ENCODE measurements around the gene EFCAB11. TPM values are rescaled to one million over a fixed set of nuclear protein-coding genes. Genes with fewer than 3 reads are reported as not detected.

The EFCAB11 gene
- total RNA-seq, 1 experiment from 2014 or later, result 18.1 TPM

- intact Hi-C loops (cut with micrococcal nuclease), result no loop called here
- no TSS peak for BruUV-seq (replicated peaks)
- DNase-seq (ENCODE audit: low read depth, low spot score) (no peak), ATAC-seq (no peak)
- H3K4me1 ChIP-seq (ENCODE audit: control insufficient read depth in 1 of 2, insufficient read depth in 2 of 2, low read length in 2 of 2), result no peaks in the 10 kb centered on the region
- H3K27me3 ChIP-seq (ENCODE audit: insufficient read depth, low read length), result no peaks in the 10 kb centered on the region
- CTCF ChIA-PET, result no interaction called here
- H4K20me1 ChIP-seq (ENCODE audit: insufficient read depth), result no peaks in the 10 kb centered on the region
- H3K9me3 ChIP-seq (ENCODE audit: control insufficient read depth in 1 of 2, insufficient read depth in 1 of 2, low read depth in 1 of 2, low read length in 2 of 2), result no peaks in the 10 kb centered on the region
- no peak overlapping the region for H3K4me2 ChIP-seq (ENCODE audit: low read length)
- H3K79me2 ChIP-seq (ENCODE audit: insufficient read depth, low read length), result no peaks in the 10 kb centered on the region
- H3K9me2 ChIP-seq (ENCODE audit: insufficient read depth), result no peaks in the 10 kb centered on the region
- H2AFZ ChIP-seq (ENCODE audit: low read depth, low read length, poor library complexity, severe bottlenecking), result no peak overlapping the region
- H3K9ac ChIP-seq (ENCODE audit: low read length), result no peak overlapping the region
- H3K27ac ChIP-seq (ENCODE audit: low read depth, low read length), result no peak overlapping the region
- TF ChIP-seq POLR2AphosphoS5 (IDR thresholded peaks at IDR 0.05; ENCODE audit: low read depth, low read length) (no peak), RAD21 (IDR thresholded peaks at IDR 0.05; ENCODE audit: low read depth) (no peak), SIN3A (IDR thresholded peaks at IDR 0.05; ENCODE audit: low read depth) (no peak), REST (IDR thresholded peaks at IDR 0.05; ENCODE audit: low read depth) (no peak), EZH2phosphoT487 (IDR thresholded peaks at IDR 0.05; ENCODE audit: borderline replicate concordance) (no peak), CEBPB (IDR thresholded peaks at IDR 0.05; ENCODE audit: low read depth) (no peak), ZBTB33 (IDR thresholded peaks at IDR 0.05; ENCODE audit: extremely low read depth, insufficient replicate concordance, low read length) (no peak)
- no peaks in the 10 kb centered on the region for H3K36me3 ChIP-seq (ENCODE audit: control insufficient read depth in 1 of 2, insufficient read depth in 2 of 2, low read length in 2 of 2)
- no peak overlapping the region for H3K4me3 ChIP-seq (replicated peaks in 1 of 2; ENCODE audit: low read depth in 1 of 2, low read length in 2 of 2)
- RAD21 ChIA-PET (ENCODE audit: low non-redundant PET in 1 of 2, low total read pairs in 2 of 2, uncharacterized antibody in 2 of 2, unreplicated experiment in 2 of 2), result no interaction called here
- POLR2A ChIA-PET, result no interaction called here
Observed at GRCh38 chr14:89781046-89781445, 173.5 kb downstream of the EFCAB11 start.
